VCaP (cell line): ENCODE data around the gene CENPO.

Experiments used
- H3K27ac ChIP-seq: fragments of 450-650 bp; 2 replicates; pipeline ENCODE4 v1.5.1; 2017
- CTCF ChIP-seq: fragments of 450-650 bp; conservative IDR thresholded peaks from 2 replicates; pipeline ENCODE4 v1.5.1; 2017; ENCODE audit warnings: mild to moderate bottlenecking, moderate library complexity

CENPO gene

DNA sequence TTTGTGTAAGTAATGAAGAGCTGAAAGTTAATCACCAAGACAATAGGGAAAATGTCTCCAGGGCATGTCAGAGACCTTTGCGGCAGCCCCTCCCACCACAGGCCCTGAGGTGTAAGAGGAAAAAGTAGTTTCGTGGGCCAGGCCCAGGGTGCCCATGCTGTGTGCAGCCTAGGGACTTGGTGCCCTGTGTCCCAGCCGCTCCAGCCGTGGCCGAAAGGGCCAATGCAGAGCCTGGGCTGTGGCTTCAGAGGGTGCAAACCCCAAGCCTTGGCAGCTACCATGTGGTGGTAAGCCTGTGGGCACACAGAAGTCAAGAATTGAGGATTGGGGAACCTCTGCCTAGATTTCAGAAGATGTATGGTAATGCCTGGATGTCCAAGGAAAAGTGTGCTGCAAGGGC is 52.5 kb downstream of the CENPO start:
- TF ChIP-seq CTCF: no peak
- no peak overlapping the region for H3K27ac ChIP-seq

DNA sequence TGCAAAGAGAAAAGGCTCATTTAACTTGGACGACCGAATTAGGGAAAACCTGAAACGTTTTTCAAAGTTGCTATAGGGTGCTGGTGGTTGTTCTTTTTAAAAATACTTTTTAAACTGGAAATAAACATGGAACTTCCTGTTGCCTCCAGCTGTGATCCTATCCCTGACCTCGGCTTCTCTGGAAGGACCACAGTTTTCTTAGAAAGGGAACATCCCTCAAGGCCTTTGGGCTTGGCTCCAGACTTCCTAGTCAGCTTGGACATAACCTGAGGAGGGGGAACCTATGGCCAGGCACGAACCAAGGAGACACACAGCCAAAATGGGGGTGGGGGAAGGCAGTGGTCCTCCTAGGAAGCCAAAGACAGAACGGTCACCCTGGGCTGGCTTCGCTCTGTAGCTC is 57.7 kb downstream of the CENPO start:
- no peak for TF ChIP-seq CTCF
- no peak overlapping the region for H3K27ac ChIP-seq

- H3K27ac ChIP-seq: no peak overlapping the region
- TF ChIP-seq CTCF: no peak
These were observed 58.8 kb downstream of the CENPO start for GRCh38 chr2:24852026-24852425.

GRCh38 chr2:24852431-24853020 is 59.3 kb downstream of the CENPO start:
- TF ChIP-seq CTCF: no peak
- no peak overlapping the region for H3K27ac ChIP-seq

- H3K27ac ChIP-seq: no peak overlapping the region
- TF ChIP-seq CTCF: no peak
These were observed 59.8 kb downstream of the CENPO start for GRCh38 chr2:24853046-24853445.

- H3K27ac ChIP-seq: no peak overlapping the region
- no peak for TF ChIP-seq CTCF
These were observed 60.8 kb downstream of the CENPO start for GRCh38 chr2:24853996-24854395.

- TF ChIP-seq CTCF: no peak
- no peak overlapping the region for H3K27ac ChIP-seq
These were observed 61.9 kb downstream of the CENPO start for GRCh38 chr2:24855022-24855622.
